Naive thymus-derived CD4-positive, alpha-beta T cell (primary cell): ENCODE results near the gene KLK10. TPM values are rescaled to one million over a fixed set of nuclear protein-coding genes. Genes with fewer than 3 reads are reported as not detected.
"Not testable (repeated sequence)": the region's sequence is repeated elsewhere in the genome, so short reads cannot be mapped to it uniquely, and the experiment has no call there.

Experiments
- ATAC-seq: fragments of 150-1000 bp; cut with Tn5 transposase; 2 replicates; pipeline ENCODE4 v1.10.0; 2021; ENCODE audit warnings: mild to moderate bottlenecking, moderate library complexity
- CTCF ChIA-PET: fragments of 350-600 bp; sonication (Branson Sonifier 250); formaldehyde crosslinking; loops from one replicate; lab custom pipeline; 2021; ENCODE audit warnings: antibody characterized with exemption; lab: Charles Lee
- POLR2A ChIA-PET: fragments of 350-600 bp; sonication (Branson Sonifier 250); formaldehyde crosslinking; loops from one replicate; lab custom pipeline; 2021; ENCODE audit warnings: antibody characterized with exemption, inconsistent platforms; lab: Charles Lee
- DNase-seq, 9 donors: peaks; one replicate each; pipeline versions ENCODE4 v3.0.0 to v3.0.0-alpha.2; 2020 to 2022; ENCODE audit warnings: mixed read lengths in 1 of 9
- H3K27ac ChIP-seq: one replicate; pipeline ENCODE4 v1.7.0; 2013; ENCODE audit warnings: mild to moderate bottlenecking, low read depth, low read length, moderate library complexity
- H3K27me3 ChIP-seq, 2 donors: one replicate each; pipeline ENCODE4 v1.7.0; 2013; ENCODE audit warnings: low read length in 2 of 2, mild to moderate bottlenecking in 2 of 2, moderate library complexity in 2 of 2; ENCODE audit not compliant: control insufficient read depth in 2 of 2, insufficient read depth in 2 of 2
- H3K36me3 ChIP-seq, 3 experiments: 1 replicate in 2 of 3; 2 replicates in 1 of 3; pipeline ENCODE4 v1.7.0; 2013; ENCODE audit warnings: low read length in 3 of 3, mild to moderate bottlenecking in 3 of 3, moderate library complexity in 1 of 3; ENCODE audit not compliant: insufficient read depth in 3 of 3, control insufficient read depth in 2 of 3
- H3K4me1 ChIP-seq, 2 donors: one replicate each; pipeline ENCODE4 v1.7.0; 2013; ENCODE audit warnings: low read length in 2 of 2, mild to moderate bottlenecking in 2 of 2, moderate library complexity in 1 of 2; ENCODE audit not compliant: control insufficient read depth in 2 of 2, insufficient read depth in 2 of 2
- H3K4me3 ChIP-seq: 2 replicates; pipeline ENCODE4 v1.7.0; 2013; ENCODE audit warnings: mild to moderate bottlenecking, low read length
- H3K9me3 ChIP-seq, 3 experiments: 1 replicate in 2 of 3; 2 replicates in 1 of 3; pipeline ENCODE4 v1.7.0; 2013; ENCODE audit warnings: low read length in 3 of 3; ENCODE audit not compliant: control insufficient read depth in 2 of 3
- H3K27ac Mint-ChIP-seq, 9 donors: one replicate each; pipeline ENCODE4 v1.8.0; 2020 to 2022; ENCODE audit warnings: mixed read lengths in 9 of 9, mild to moderate bottlenecking in 8 of 9, moderate library complexity in 5 of 9, inconsistent platforms in 2 of 9
- H3K27me3 Mint-ChIP-seq, 5 donors: one replicate each; pipeline ENCODE4 v1.8.0; 2021 to 2022; ENCODE audit warnings: mixed read lengths in 5 of 5, mild to moderate bottlenecking in 1 of 5
- H3K36me3 Mint-ChIP-seq, 5 donors: one replicate each; pipeline ENCODE4 v1.8.0; 2020 to 2022; ENCODE audit warnings: mixed read lengths in 5 of 5, mild to moderate bottlenecking in 3 of 5, inconsistent platforms in 1 of 5
- H3K4me1 Mint-ChIP-seq, 7 donors: one replicate each; pipeline ENCODE4 v1.8.0; 2020 to 2022; ENCODE audit warnings: mixed read lengths in 7 of 7, mild to moderate bottlenecking in 3 of 7, inconsistent platforms in 1 of 7
- H3K4me3 Mint-ChIP-seq, 10 donors: one replicate each; pipeline ENCODE4 v1.8.0; 2020 to 2022; ENCODE audit warnings: mild to moderate bottlenecking in 10 of 10, mixed read lengths in 10 of 10, moderate library complexity in 6 of 10, inconsistent platforms in 2 of 10
- H3K9me3 Mint-ChIP-seq, 11 donors: one replicate each; pipeline ENCODE4 v1.8.0; 2020 to 2022; ENCODE audit warnings: mixed read lengths in 11 of 11, mild to moderate bottlenecking in 4 of 11, inconsistent platforms in 1 of 11, moderate library complexity in 1 of 11
- intact Hi-C, 2 donors: fragments of 100-400 bp; cut with micrococcal nuclease; formaldehyde crosslinking; loops; one replicate each; pipeline ENCODE4 v1.15.1; 2023
- polyA plus RNA-seq, 2 donors: library from polyadenylated mRNA; unstranded; fragments of 300-500 nt; fragmentation: Illumina TruSeq; gene quantifications; one replicate each; pipeline ENCODE4 v1.2.3, GENCODE V29; 2021
- total RNA-seq, 6 experiments: library from RNA in 5 of 6; stranded (reverse) in 5 of 6; gene quantifications; 1 replicate in 5 of 6; 2 replicates in 1 of 6; pipeline ENCODE4 v1.2.3 and lab custom pipeline; 2021 to 2026

The KLK10 gene
- total and polyA plus RNA-seq, 7 experiments from 2014 or later, result not detected

DNA sequence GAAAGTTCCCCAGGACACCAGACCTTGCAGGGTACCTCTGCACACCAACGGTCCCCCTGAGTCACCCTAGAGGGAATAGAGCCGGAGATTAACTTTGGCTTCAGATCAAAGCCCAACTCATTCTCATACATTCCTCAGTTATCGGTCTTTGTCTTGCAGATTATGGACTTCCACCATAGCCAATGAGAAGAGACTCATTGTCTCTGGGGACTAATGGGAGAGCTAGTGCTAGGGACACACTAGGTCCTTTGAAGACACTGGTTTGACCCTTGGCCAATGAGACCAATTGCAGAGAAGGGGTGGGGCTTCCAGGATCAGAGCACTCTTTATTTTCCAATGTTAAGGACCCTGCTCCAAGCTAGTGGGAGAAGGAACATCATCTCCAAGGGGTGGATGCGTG, 41.9 kb downstream of the KLK10 start:
- H3K27me3 Mint-ChIP-seq, result peaks cover 10 to 76% (median 63%) of the 10 kb centered on the region in 5 donors

GRCh38 chr19:50975766-50976165, 43.7 kb downstream of the KLK10 start:
- Mint-ChIP-seq H3K4me1 (peaks cover 0 to 9% (median 0%) of the 10 kb centered on the region in 7 donors), H3K27me3 (peaks cover 10 to 75% (median 62%) of the 10 kb centered on the region in 5 donors), H3K27ac (no peak overlapping the region), H3K36me3 (no peaks in the 10 kb centered on the region), H3K9me3 (peaks cover 0 to 5% (median 0%) of the 10 kb centered on the region in 11 donors), H3K4me3 (no peak overlapping the region)
- CTCF ChIA-PET, result no interaction called here
- intact Hi-C loops, result no loop called here
- POLR2A ChIA-PET, result no interaction called here
- Histone ChIP-seq H3K4me3 (no peak overlapping the region), H3K36me3 (no peaks in the 10 kb centered on the region), H3K27me3 (peaks cover 0 to 4% of the 10 kb centered on the region in 2 donors), H3K4me1 (no peaks in the 10 kb centered on the region), H3K9me3 (no peaks in the 10 kb centered on the region), H3K27ac (no peak overlapping the region)
- no peak for ATAC-seq
- no peak for DNase-seq

More for the DNA sequence above, 41.9 kb downstream of the KLK10 start:
- Mint-ChIP-seq H3K36me3 (no peaks in the 10 kb centered on the region), H3K4me1 (peaks cover 0 to 9% (median 0%) of the 10 kb centered on the region in 7 donors), H3K27ac (no peak overlapping the region), H3K4me3 (no peak overlapping the region), H3K9me3 (peaks cover 0 to 7% (median 0%) of the 10 kb centered on the region in 11 donors)
- Histone ChIP-seq H3K36me3 (no peaks in the 10 kb centered on the region), H3K27me3 (peaks cover 0 to 4% of the 10 kb centered on the region in 2 donors), H3K27ac (no peak overlapping the region), H3K4me3 (no peak overlapping the region), H3K9me3 (no peaks in the 10 kb centered on the region), H3K4me1 (no peaks in the 10 kb centered on the region)
- ChIA-PET POLR2A (no interaction called here), CTCF (no interaction called here)
- DNase-seq (no peak), ATAC-seq (no peak)
- intact Hi-C loops, result no loop called here

- intact Hi-C loops, result no loop called here
- no peak overlapping the region for H3K27ac ChIP-seq
- ChIA-PET POLR2A (interaction anchor here (0.7 kb wide), 1 partner anchor 97 kb away, joined by 3 read pairs; no protein-coding TSS in a partner anchor), CTCF (no interaction called here)
- peaks cover 0 to 5% (median 0%) of the 10 kb centered on the region in 11 donors for H3K9me3 Mint-ChIP-seq
- no peaks in the 10 kb centered on the region for H3K36me3 Mint-ChIP-seq
- no peaks in the 10 kb centered on the region for H3K9me3 ChIP-seq
- no peak for ATAC-seq
- peaks cover 0 to 7% (median 0%) of the 10 kb centered on the region in 7 donors for H3K4me1 Mint-ChIP-seq
- peaks cover 8 to 75% (median 66%) of the 10 kb centered on the region in 5 donors for H3K27me3 Mint-ChIP-seq
- no peaks in the 10 kb centered on the region for H3K36me3 ChIP-seq
- no peak for DNase-seq
- H3K27ac Mint-ChIP-seq, result no peak overlapping the region
- peaks cover 0 to 4% of the 10 kb centered on the region in 2 donors for H3K27me3 ChIP-seq
- no peak overlapping the region for H3K4me3 ChIP-seq
- no peaks in the 10 kb centered on the region for H3K4me1 ChIP-seq
- H3K4me3 Mint-ChIP-seq, result no peak overlapping the region
Measured at GRCh38 chr19:50974702-50975556, 44.6 kb downstream of the KLK10 start.

- Mint-ChIP-seq H3K4me3 (no peak overlapping the region), H3K36me3 (no peaks in the 10 kb centered on the region), H3K27me3 (peaks cover 10 to 70% (median 67%) of the 10 kb centered on the region in 5 donors), H3K27ac (no peak overlapping the region), H3K4me1 (peaks cover 0 to 6% (median 0%) of the 10 kb centered on the region in 7 donors), H3K9me3 (peaks cover 0 to 5% (median 0%) of the 10 kb centered on the region in 11 donors)
- ATAC-seq (no peak), DNase-seq (no peak)
- Histone ChIP-seq H3K36me3 (no peaks in the 10 kb centered on the region), H3K4me1 (no peaks in the 10 kb centered on the region), H3K4me3 (no peak overlapping the region), H3K9me3 (no peaks in the 10 kb centered on the region), H3K27ac (no peak overlapping the region), H3K27me3 (peaks cover 0 to 4% of the 10 kb centered on the region in 2 donors)
- POLR2A ChIA-PET, result no interaction called here
- CTCF ChIA-PET, result no interaction called here
- intact Hi-C loops, result no loop called here
Measured at GRCh38 chr19:50972795-50973376, 46.6 kb downstream of the KLK10 start.

DNA sequence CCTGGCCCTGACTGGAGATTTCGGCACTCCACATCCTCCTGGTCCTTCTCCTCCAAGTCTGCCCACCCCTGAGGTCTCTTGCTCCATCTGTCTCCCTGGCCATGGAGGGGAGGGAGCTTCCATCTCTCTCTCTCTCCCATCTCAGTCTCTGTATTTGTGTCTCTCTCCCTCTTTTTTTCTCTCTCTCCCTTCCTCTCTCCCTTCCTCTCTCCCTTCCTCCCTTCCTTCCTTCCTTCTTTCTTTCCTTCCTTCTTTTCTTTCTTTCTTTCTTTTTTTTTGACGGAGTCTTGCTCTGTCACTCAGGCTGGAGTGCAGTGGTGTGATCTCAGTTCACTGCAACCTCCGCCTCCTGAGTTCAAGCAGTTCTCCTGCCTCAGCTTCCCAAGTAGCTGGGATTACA, 49.7 kb downstream of the KLK10 start:
- ATAC-seq, H3K27me3 ChIP-seq, H3K27ac Mint-ChIP-seq, H3K9me3 ChIP-seq, H3K36me3 Mint-ChIP-seq, H3K4me3 Mint-ChIP-seq, H3K4me3 ChIP-seq, H3K27ac ChIP-seq, H3K36me3 ChIP-seq, CTCF ChIA-PET, H3K9me3 Mint-ChIP-seq, POLR2A ChIA-PET, H3K4me1 Mint-ChIP-seq, intact Hi-C loops, H3K4me1 ChIP-seq, DNase-seq: not testable (repeated sequence)
- H3K27me3 Mint-ChIP-seq, result peaks cover 11 to 77% (median 64%) of the 10 kb centered on the region in 5 donors

GRCh38 chr19:50969413-50969760, 50.1 kb downstream of the KLK10 start, which contains the start of gene KLK6:
Gene KLK6 (minus strand): TSS chr19:50969591. CDS start chr19:50968104, 1,487 bp downstream.
- Mint-ChIP-seq H3K4me1 (peaks cover 0 to 6% (median 0%) of the 10 kb centered on the region in 7 donors), H3K9me3 (peaks cover 0 to 4% (median 0%) of the 10 kb centered on the region in 11 donors), H3K4me3 (no peak within 1 kb of the TSS), H3K27ac (peak within 1 kb of the TSS in 1 of 9 donors; percentile 26), H3K36me3 (no peaks in the 10 kb centered on the region), H3K27me3 (peaks cover 10 to 79% (median 61%) of the 10 kb centered on the region in 5 donors)
- H3K4me3 ChIP-seq, result no peak within 1 kb of the TSS
- H3K36me3 ChIP-seq, result no peaks in the 10 kb centered on the region
- H3K27ac ChIP-seq, result no peak within 1 kb of the TSS
- ChIA-PET CTCF (no interaction called here), POLR2A (no interaction called here)
- H3K9me3 ChIP-seq, result no peaks in the 10 kb centered on the region
- H3K27me3 ChIP-seq, result no peaks in the 10 kb centered on the region
- no peaks in the 10 kb centered on the region for H3K4me1 ChIP-seq
- no peak for DNase-seq
- intact Hi-C loops, result no loop called here
- ATAC-seq, result no peak
